Mesodermal cell (in vitro differentiated cells): Measurements from ENCODE around the gene MSH6.
"Not testable (repeated sequence)": the region's sequence is repeated elsewhere in the genome, so short reads cannot be mapped to it uniquely, and the experiment has no call there.

Source experiments
- H3K27ac ChIP-seq: 2 replicates; pipeline ENCODE4 v1.7.0; 2013; ENCODE audit warnings: mild to moderate bottlenecking, low read depth, low read length, moderate library complexity; ENCODE audit not compliant: severe bottlenecking
- H3K36me3 ChIP-seq: 2 replicates; pipeline ENCODE4 v1.7.1; 2013; ENCODE audit warnings: mild to moderate bottlenecking, low read length, moderate library complexity; ENCODE audit not compliant: control insufficient read depth, insufficient read depth
- H3K4me1 ChIP-seq: one replicate; pipeline ENCODE4 v1.7.1; 2013; ENCODE audit warnings: mild to moderate bottlenecking, low read length; ENCODE audit not compliant: insufficient read depth, control insufficient read depth, poor library complexity, severe bottlenecking
- H3K4me3 ChIP-seq: 2 replicates; pipeline ENCODE4 v1.7.0; 2013; ENCODE audit warnings: low read length, control low read depth, mild to moderate bottlenecking; ENCODE audit not compliant: insufficient read depth, poor library complexity, severe bottlenecking; ENCODE audit errors: extremely low read depth
- H3K9me3 ChIP-seq: 2 replicates; pipeline ENCODE4 v1.7.1; 2013; ENCODE audit warnings: mild to moderate bottlenecking, low read length, moderate library complexity; ENCODE audit not compliant: control insufficient read depth
- WGBS, 2 experiments: methylation state at CpG; one replicate each; pipeline ENCODE4 v1.1.5; 2013; ENCODE audit warnings: missing lambda C conversion rate in 2 of 2; ENCODE audit not compliant: insufficient coverage in 2 of 2; 5-methylcytosine and 5-hydroxymethylcytosine counted together

Gene MSH6

DNA sequence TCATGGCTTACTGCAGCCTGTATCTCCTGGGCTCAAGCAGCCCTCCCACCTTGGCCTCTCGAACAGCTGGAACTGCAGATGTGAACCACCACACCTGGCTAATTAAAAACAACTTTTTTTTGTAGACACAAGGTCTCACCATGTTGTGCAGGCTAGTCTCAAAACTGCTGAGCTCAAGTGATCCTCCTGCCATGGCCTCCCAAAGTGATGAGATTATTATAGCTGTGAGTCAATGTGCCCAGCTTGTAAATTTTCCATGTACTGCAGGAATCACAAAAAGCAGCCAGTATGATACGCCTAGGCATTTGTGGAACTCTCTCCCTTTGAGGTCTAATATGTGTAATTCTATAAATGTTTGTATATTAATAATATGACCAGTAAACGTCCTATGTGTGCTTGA is 59.9 kb downstream of the MSH6 start:
- peaks cover 2% of the 10 kb centered on the region for H3K4me1 ChIP-seq
- no peaks in the 10 kb centered on the region for H3K9me3 ChIP-seq
- no peak overlapping the region for H3K4me3 ChIP-seq
- WGBS, 2 experiments, result 100% methylated on average over 1 of the region's 3 CpGs; no CpG with 5 or more reads in 1 of the 2 experiments
- H3K27ac ChIP-seq, result no peak overlapping the region
- H3K36me3 ChIP-seq, result peaks cover 44% of the 10 kb centered on the region

DNA sequence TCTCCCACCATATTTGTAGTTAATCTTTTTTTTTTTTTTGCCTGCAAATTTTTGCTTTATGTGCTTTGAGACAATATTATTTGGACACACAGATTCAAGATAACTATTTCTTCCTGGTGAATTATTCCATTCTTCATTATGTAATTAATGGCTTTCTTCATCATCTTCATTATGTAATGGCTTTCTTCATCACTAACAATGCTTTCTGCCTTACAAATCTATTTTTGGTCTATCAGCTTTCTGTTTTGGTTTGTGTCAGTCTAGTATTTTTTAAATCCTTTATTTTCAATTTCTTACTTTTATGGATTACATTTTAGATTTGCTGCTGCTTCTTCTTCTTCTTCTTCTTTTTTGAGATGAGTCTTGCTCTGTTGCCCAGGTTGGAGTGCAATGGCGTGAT is 60.5 kb downstream of the MSH6 start:
- Histone ChIP-seq H3K4me3 (no peak overlapping the region), H3K36me3 (peaks cover 38% of the 10 kb centered on the region), H3K27ac (no peak overlapping the region), H3K9me3 (no peaks in the 10 kb centered on the region), H3K4me1 (peaks cover 2% of the 10 kb centered on the region)
- WGBS, 2 experiments, result 91 to 100% methylated on average over 1 of the region's 1 CpG

DNA sequence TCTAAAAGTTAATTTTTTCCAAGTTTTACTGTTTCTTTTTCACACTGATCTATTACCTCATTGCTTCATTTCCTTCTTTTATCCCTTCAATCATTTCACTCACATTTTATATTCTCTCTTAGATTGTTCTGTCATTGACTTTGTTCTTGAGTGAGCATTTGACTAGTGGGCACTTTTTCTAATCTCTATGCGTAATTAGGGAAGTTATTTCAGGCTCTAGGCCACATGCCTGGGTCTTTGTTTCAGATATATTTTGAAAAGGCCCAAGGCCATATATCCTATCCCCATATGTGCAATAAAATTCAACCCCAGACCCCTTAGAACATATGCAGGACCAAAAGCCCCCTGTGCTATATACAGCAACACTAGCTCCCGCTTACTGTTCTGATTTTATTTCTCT is 61.2 kb downstream of the MSH6 start:
- no CpG with 5 or more reads among the region's 2 CpGs for WGBS, 2 experiments
- Histone ChIP-seq H3K27ac (peak overlapping the region; percentile 10), H3K36me3 (peaks cover 33% of the 10 kb centered on the region), H3K4me3 (no peak overlapping the region), H3K4me1 (peaks cover 2% of the 10 kb centered on the region), H3K9me3 (no peaks in the 10 kb centered on the region)

DNA sequence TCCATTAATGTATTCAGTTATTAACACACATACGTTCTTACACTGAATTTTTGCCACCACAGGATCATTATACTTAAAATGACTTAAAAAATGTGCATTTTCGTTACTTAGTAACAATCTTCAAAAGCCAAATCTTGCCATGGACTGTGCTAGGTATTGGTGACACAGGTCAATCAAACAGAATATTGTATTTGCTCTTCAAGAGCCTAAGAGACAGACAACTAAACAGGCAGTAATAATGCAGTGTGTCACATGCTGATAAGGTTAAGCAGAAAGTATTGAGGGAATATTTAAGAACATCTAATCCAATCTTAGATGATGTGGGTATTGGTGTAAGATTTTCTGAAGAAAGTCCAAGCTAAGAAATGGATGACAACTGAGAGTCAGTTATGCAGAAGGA is 66.4 kb downstream of the MSH6 start:
- Histone ChIP-seq H3K4me3 (no peak overlapping the region), H3K27ac (no peak overlapping the region), H3K36me3 (peaks cover 23% of the 10 kb centered on the region), H3K4me1 (peaks cover under 1% of the 10 kb centered on the region), H3K9me3 (no peaks in the 10 kb centered on the region)
- WGBS, 2 experiments, result 80% methylated on average over 1 of the region's 2 CpGs; no CpG with 5 or more reads in 1 of the 2 experiments

DNA sequence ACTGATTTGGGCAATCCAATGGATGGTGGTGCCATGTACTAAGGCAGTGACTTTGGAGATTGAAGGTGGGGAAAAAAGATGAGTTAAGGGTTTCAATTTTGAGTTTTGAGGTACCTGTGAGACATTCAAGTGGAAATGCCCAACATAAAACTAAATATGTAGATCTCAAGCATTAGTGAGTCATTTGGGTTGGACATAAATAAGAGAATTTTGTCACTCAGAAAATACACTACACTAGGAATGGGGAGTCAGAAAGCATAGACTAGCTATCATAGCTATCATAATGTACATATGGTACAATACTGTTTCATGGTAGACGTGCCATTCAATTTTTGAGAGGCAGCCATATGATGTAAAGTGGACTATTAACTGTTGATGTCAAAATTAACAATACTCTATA is 67.3 kb downstream of the MSH6 start:
- Histone ChIP-seq H3K36me3 (peaks cover 20% of the 10 kb centered on the region), H3K9me3 (no peaks in the 10 kb centered on the region), H3K4me3 (no peak overlapping the region), H3K4me1 (no peaks in the 10 kb centered on the region), H3K27ac (no peak overlapping the region)
- no CpG with 5 or more reads among the region's 1 CpG for WGBS, 2 experiments

DNA sequence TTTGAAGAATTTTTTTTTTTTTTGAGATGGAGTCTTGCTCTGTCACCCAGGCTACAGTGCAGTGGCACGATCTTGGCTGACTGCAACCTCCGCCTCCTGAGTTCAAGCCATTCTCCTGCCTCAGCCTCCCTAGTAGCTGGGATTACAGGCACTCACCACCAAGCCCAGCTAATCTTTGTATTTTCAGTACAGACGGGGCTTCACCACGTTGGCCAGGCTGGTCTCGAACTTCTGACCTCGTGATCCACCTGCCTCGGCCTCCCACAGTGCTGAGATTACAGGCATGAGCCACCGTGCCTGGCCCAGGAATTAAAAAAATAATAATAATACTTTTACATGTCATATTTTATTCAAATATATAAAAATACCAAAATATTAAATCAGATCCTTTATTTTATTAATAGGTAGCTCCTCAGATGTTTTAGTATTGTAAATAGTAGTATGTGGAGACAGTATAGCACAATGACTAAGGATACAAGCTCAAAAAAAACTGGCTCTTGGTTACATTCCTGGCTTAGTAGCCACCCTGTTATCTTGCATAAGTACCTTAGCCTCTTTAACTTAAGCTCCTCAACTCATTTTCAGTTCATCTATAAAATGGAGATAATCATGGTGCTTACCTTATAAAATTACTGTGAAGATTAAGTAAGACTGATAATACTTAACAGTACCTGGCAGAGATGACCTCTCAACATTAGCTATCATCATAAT is 70.3 kb downstream of the MSH6 start:
- 94 to 96% methylated on average over 3 to 4 of the region's 8 CpGs for WGBS, 2 experiments
- H3K9me3 ChIP-seq, H3K4me3 ChIP-seq, H3K4me1 ChIP-seq, H3K27ac ChIP-seq: not testable (repeated sequence)
- H3K36me3 ChIP-seq, result peaks cover 10% of the 10 kb centered on the region
